ENCODE data around the gene FHAD1. TPM values are rescaled to one million over a fixed set of nuclear protein-coding genes. Genes with fewer than 3 reads are reported as not detected.

Gene FHAD1
- total RNA-seq, 1 donor from 2014 or later = not detected

DNA sequence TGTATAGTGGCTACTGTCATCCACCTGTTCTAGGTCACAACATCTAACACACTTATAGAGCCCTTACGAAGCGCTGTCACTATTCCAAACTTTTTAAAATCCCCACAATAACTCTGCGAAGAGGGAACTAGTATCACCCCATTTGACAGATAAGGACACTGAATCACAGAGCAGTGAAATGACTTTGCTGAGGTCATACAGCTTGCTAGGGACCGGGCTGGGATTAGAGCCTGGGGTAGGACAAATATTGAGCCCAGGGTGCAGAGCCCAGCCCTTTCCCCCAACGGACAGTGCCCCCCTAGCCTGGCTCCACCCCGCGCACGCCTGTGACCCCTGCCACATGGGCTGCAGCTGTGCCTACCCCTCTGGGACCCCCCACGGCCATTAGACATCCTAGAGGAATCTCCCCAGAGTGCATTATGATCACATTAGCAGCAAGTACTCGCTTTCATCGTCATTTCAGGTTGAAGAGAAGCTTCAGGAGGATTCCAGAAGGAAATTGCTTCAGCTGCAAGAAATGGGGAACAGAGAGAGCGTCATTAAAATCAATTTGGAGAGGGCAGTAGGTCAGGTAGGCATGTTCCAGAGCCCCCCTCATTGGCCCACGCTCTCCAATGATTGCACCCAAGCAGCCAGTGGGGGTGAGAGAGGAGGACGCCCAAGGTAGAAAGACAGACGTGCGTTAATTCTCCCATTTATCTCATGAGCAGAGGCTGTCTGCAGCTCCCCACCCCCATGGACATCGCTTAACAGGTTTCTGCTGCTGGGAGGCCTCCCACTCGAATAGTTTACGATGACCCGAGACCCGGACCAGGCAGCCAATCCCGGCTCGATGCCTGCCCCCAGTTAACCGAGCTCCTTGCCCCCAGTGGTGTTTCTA lies 77.2 kb downstream of the FHAD1 start:
- Mint-ChIP-seq H3K4me3 (no peak overlapping the region), H3K27ac (no peak overlapping the region), H3K4me1 (ENCODE audit: low read depth) (peaks cover 7% of the 10 kb centered on the region), H3K9me3 (peaks cover 18% of the 10 kb centered on the region), H3K36me3 (ENCODE audit: low read depth) (no peaks in the 10 kb centered on the region), H3K27me3 (ENCODE audit: insufficient read depth) (peaks cover 32% of the 10 kb centered on the region)
- no peak for DNase-seq (ENCODE audit: low spot score)
- intact Hi-C loops (cut with micrococcal nuclease) = loop anchor here (1.0 to 2.0 kb wide), 4 partner anchors 41 to 177 kb away; partner anchors contain the start of gene EFHD2

DNA sequence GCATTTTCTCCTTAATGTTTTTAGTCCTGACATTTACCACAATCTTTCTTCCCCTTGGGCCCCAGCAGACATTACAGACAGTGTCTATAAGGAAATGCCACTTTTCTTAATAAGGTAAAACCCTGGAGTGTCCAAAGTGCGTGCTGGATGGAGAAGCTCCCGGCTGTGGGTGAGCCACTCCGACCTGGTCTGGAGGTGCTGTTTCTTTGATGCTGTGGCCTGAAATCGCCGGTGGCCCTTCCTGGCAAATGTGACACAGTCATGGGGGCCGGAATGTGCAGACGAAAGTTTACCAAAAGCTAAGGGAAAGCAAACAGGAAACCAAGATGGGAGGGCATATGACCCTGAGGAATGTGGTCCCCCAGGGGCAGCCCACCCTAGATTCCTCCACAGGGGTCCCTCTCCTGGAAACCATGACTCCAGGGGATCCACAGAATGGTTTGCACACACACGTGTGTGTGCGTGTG lies 77.9 kb downstream of the FHAD1 start:
- intact Hi-C loops (cut with micrococcal nuclease) = no loop called here
- Mint-ChIP-seq H3K4me1 (ENCODE audit: low read depth) (peaks cover 12% of the 10 kb centered on the region), H3K27me3 (ENCODE audit: insufficient read depth) (peaks cover 31% of the 10 kb centered on the region), H3K9me3 (peaks cover 16% of the 10 kb centered on the region), H3K4me3 (no peak overlapping the region), H3K27ac (no peak overlapping the region), H3K36me3 (ENCODE audit: low read depth) (peaks cover 2% of the 10 kb centered on the region)
- DNase-seq (ENCODE audit: low spot score) = no peak

DNA sequence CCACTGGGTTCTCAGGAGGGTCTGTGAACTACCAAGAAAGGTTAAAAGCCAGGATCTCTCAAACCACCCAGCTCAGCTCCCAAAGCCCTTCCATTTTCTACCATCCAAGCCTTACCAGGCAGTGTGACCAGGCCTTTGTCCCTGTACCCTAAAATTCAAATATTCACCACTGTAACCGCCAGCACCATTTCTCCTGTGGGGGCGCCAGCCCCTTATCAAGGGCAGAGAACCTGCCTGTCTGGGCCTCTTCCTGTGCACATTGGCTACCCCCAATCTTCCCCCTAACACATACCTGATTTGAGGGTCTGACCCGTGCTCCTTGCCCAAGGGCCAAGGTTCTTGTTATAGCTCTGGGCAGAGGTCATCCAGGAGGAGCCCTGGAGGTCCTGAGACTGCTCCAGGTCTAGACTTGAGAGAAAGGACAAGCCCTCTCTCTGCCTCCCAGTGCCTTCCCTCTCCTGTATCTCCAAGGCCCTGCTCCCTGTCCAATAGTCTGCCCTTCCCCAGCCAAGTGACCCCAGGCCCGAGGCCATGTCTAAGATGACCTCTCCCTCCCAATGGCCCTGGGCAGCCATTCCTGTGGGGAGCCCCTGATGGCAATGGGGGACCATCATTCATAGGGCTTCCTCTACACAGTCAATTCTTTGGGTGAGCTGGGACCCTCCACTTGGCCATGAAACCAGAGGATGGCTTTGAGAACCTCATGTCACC lies 78.5 kb downstream of the FHAD1 start:
- no peak for DNase-seq (ENCODE audit: low spot score)
- intact Hi-C loops (cut with micrococcal nuclease) = no loop called here
- H3K4me3 Mint-ChIP-seq = no peak overlapping the region

DNA sequence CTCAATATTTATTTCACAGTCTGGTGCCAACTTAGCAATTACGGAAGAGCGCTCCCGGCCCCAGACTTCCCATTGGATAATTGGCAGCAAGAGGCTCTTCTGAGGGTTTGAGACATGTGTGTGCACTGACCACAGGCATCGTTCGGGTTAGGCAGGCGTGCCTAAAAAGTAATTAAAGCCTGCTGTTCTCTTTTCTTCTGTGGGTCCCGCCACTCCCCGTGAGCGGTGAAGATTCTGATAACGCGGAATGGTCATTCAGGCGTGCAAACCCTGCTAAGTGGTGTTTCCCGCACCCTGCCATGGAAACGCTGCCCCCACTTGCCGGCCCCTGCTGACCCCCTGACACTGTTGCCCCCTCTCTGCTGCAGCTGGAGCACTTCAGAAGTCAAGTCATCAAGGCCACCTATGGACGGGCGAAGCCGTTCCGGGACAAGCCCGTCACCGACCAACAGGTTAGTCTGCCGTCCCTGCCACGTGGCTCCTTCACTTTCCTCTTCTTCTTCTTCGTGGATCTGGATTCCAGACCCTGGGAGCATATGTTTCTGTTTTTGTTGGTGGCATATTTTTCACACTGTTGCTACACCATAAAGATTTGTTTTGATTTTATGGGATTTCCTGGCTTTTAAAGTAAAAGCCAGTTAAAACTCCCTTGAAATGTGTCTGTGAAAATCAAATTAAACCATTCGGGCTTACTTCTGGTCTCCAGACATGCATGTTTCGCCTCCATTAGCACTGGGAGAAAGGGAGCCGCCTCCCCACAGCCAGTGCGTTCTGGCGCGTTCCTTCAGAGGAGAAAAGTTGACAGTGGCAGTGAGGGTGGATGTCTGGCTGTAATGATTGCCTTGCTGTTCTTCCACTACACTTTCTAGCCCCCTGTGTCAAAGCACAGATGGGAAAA lies 79.9 kb downstream of the FHAD1 start:
- intact Hi-C loops (cut with micrococcal nuclease) = no loop called here
- Mint-ChIP-seq H3K4me1 (ENCODE audit: low read depth) (peaks cover 12% of the 10 kb centered on the region), H3K27ac (no peak overlapping the region), H3K4me3 (no peak overlapping the region), H3K27me3 (ENCODE audit: insufficient read depth) (peaks cover 30% of the 10 kb centered on the region), H3K36me3 (ENCODE audit: low read depth) (peaks cover 2% of the 10 kb centered on the region), H3K9me3 (no peaks in the 10 kb centered on the region)
- no peak for DNase-seq (ENCODE audit: low spot score)

More for the DNA sequence above, 78.5 kb downstream of the FHAD1 start:
- Mint-ChIP-seq H3K9me3 (peaks cover 10% of the 10 kb centered on the region), H3K27ac (no peak overlapping the region), H3K27me3 (ENCODE audit: insufficient read depth) (peaks cover 31% of the 10 kb centered on the region), H3K36me3 (ENCODE audit: low read depth) (peaks cover 2% of the 10 kb centered on the region), H3K4me1 (ENCODE audit: low read depth) (peaks cover 12% of the 10 kb centered on the region)

DNA sequence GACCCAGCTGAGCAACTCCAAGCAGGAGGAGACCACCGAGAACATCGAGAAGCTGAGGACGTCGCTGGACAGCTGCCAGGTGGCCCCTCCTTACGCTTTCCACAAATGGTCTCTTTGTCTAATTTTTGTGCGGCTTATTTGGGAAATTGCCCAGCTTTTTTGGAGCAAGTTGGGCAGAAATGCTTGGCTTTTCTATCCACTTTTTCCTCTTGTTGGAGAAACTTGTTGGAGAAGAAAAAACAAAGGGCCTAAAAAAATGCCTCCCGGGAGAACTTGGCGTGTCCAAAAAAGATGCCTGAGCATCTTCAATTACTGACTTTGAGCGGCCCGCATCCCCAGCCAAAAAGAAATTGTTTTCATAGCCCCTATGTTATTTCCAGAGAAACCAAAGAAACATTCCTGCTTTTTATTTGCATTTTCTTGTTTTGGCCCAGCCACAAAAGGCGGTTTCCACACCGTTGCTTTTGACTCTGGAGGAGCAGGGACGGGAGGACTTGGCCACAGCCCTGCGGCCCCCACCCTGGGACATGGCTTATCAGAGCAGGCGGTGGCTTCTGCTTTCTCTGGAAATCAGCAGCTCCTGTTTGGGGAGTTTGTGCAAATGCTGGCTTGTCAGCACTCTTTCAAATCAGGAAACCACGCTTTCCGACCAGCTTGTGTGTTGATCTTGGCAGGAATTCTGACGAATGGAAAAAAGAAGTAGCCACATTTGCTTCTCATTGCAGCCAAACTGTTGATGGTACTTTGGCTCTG lies 81.5 kb downstream of the FHAD1 start:
- no peak overlapping the region for H3K4me3 Mint-ChIP-seq
- DNase-seq (ENCODE audit: low spot score) = no peak
- H3K4me1 Mint-ChIP-seq (ENCODE audit: low read depth) = peaks cover 10% of the 10 kb centered on the region
- H3K27ac Mint-ChIP-seq = no peak overlapping the region
- intact Hi-C loops (cut with micrococcal nuclease) = loop anchor here (1.0 kb wide), 1 partner anchor 19 kb away; no protein-coding TSS in a partner anchor
- peaks cover 2% of the 10 kb centered on the region for H3K36me3 Mint-ChIP-seq (ENCODE audit: low read depth)
- H3K9me3 Mint-ChIP-seq = no peaks in the 10 kb centered on the region
- peaks cover 36% of the 10 kb centered on the region for H3K27me3 Mint-ChIP-seq (ENCODE audit: insufficient read depth)

DNA sequence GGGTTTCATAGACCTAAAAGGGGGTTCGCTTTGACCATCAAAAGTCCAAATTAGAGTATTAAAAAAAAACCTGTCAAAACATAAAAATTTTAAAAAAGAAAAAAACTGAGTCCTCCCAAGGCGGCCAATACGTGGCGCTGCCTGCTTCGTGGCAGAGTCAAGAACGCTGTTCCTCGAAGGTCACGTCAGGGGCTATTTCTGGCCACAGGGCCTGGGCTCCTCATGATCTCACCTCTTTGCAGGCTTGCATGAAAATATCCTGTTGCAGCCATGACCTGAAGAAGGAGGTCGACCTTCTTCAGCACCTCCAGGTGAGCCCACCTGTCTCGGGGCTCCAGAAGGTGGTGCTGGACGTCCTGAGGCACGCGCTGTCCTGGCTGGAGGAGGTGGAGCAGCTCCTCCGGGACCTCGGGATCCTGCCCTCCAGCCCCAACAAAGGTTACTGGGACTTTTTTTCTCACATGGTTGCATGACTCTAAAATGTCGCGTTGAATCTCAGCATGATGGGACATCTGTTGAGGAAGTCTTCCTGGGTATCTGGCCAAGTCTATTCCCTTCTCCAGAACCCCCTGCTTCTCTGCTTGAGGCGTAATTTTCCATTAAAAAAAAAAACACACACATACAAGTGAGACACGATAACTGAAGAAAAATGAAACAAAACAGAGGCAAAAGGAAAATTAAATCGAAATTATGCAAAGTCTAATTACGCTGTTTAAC lies 82.2 kb downstream of the FHAD1 start:
- DNase-seq (ENCODE audit: low spot score) = no peak
- intact Hi-C loops (cut with micrococcal nuclease) = loop anchor here (1.0 kb wide), 1 partner anchor 18 kb away; no protein-coding TSS in a partner anchor

DNA sequence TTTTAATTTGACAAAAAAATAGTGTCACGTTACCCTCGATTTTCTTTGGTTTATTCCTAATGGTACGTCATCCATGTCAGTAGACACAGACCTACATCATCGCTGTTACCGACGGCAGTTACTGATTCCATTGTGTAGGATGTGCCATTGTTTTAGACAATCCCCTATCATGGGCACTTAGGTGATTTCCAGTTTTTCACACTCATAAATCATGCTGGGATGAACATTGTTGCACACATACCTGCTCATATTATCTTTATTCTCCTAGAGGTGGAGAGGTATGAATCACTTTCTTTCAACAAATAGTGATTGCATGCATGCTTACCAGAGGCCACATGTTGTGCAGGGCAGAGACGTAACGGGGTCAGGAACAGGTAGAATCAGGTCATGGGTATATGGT lies 83.0 kb downstream of the FHAD1 start:
- H3K27me3 Mint-ChIP-seq (ENCODE audit: insufficient read depth) = peaks cover 40% of the 10 kb centered on the region
- peaks cover 2% of the 10 kb centered on the region for H3K36me3 Mint-ChIP-seq (ENCODE audit: low read depth)
- H3K9me3 Mint-ChIP-seq = no peaks in the 10 kb centered on the region
- H3K27ac Mint-ChIP-seq = no peak overlapping the region
- H3K4me1 Mint-ChIP-seq (ENCODE audit: low read depth) = peaks cover 6% of the 10 kb centered on the region
- no peak for DNase-seq (ENCODE audit: low spot score)
- intact Hi-C loops (cut with micrococcal nuclease) = no loop called here
- no peak overlapping the region for H3K4me3 Mint-ChIP-seq

More for the DNA sequence above, 82.2 kb downstream of the FHAD1 start:
- Mint-ChIP-seq H3K27me3 (ENCODE audit: insufficient read depth) (peaks cover 42% of the 10 kb centered on the region), H3K4me3 (no peak overlapping the region), H3K9me3 (no peaks in the 10 kb centered on the region), H3K27ac (no peak overlapping the region), H3K36me3 (ENCODE audit: low read depth) (peaks cover 2% of the 10 kb centered on the region), H3K4me1 (ENCODE audit: low read depth) (peaks cover 6% of the 10 kb centered on the region)

DNA sequence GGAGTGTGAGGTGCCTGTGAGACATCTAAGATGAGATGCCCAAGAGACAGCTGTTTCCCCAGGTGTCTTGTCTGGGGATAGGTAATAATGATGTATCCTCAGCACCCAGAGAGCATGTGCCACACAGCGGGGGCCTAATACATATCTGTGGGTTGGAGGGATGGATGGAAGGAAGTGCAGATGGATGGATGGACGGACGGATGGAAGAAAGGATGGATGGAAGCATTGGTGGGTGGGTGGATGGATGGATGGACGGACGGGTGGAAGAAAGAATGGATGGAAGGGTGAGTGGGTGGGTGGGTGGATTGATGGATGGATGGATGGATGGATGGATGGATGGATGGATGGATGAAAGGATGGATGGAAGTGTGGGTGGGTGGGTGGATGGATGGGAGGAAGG lies 84.2 kb downstream of the FHAD1 start:
- Mint-ChIP-seq H3K27me3 (ENCODE audit: insufficient read depth) (peaks cover 49% of the 10 kb centered on the region), H3K4me3 (no peak overlapping the region), H3K9me3 (no peaks in the 10 kb centered on the region), H3K27ac (no peak overlapping the region), H3K36me3 (ENCODE audit: low read depth) (peaks cover 2% of the 10 kb centered on the region), H3K4me1 (ENCODE audit: low read depth) (peaks cover 6% of the 10 kb centered on the region)
- DNase-seq (ENCODE audit: low spot score) = no peak
- intact Hi-C loops (cut with micrococcal nuclease) = no loop called here

DNA sequence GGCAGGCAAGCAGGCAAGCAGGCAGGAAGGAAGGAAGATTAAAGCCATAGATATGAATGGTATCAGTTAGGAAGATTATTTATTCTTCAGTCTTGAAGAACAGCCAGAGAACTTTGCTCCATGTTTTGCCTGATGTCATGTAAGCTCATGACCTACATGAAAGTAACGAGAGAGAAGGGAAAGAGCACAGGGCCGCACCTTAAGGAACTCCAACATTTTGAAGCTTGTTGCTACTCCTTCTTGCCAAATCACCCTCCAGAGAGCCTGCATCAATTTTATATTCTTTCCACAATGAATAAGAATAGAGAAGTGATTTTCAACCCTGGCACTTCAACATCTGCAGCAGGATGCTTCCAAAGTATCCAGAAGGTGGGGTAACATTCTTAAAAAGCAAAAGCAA lies 84.7 kb downstream of the FHAD1 start:
- intact Hi-C loops (cut with micrococcal nuclease) = no loop called here
- H3K36me3 Mint-ChIP-seq (ENCODE audit: low read depth) = peaks cover 2% of the 10 kb centered on the region

DNA sequence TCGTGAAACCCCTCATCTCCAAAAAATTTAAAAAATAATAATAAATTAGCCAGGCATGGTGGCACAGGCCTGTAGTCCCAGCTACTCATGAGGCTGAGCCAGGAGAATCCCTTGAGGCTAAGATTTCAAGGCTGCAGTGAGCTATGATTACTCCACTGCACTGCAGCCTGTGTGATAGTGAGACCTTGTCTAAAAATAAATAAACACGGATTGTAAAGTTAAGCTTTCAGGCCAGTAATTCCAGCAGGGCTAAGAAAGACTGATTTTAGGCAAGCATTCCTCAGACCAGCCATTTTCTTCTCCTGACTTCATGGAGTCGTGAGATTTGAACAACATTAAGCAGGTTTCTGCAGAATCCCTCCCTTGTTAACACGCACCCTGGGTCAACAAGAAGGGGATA lies 85.5 kb downstream of the FHAD1 start:
- intact Hi-C loops (cut with micrococcal nuclease) = no loop called here
- Mint-ChIP-seq H3K4me1 (ENCODE audit: low read depth) (peaks cover 6% of the 10 kb centered on the region), H3K27ac (no peak overlapping the region)

More for the DNA sequence above, 84.7 kb downstream of the FHAD1 start:
- Mint-ChIP-seq H3K27ac (no peak overlapping the region), H3K4me1 (ENCODE audit: low read depth) (peaks cover 6% of the 10 kb centered on the region), H3K27me3 (ENCODE audit: insufficient read depth) (peaks cover 50% of the 10 kb centered on the region), H3K9me3 (no peaks in the 10 kb centered on the region), H3K4me3 (no peak overlapping the region)
- no peak for DNase-seq (ENCODE audit: low spot score)

DNA sequence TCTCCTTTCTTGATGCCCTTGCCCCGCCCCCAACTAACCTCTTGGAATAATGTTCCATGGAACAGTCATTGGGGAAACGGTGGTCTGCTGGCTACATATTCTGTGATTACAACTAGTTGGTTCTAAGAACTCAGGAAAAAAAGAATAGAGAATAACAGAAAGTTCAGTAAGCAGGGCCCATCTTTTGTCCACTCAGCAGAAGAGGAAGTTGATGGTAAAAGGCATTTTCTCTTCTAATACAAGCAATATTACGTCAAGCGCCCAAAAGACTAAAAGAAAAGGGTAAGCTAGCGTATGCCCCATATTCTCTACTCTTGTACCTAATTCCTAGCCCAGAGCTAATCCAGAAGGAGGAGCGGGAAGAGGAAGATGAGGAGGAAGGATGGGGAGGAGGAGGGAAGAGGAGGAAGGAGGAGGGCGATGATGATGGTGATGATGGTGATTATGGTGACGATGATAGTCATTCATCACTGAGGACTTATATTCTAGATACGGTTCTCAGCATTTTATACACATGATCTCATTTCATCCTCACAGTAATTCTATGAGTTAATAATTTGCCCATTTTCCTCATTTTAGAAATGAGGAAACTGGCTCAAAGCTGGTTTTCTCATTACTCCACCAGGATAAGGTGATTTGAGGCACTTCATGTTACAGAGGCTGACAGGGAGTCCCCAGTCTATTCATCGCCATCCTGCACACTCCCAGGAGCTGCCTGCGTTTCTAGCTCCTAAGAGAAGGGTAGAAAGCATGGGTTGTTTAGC lies 86.1 kb downstream of the FHAD1 start:
- no peak for DNase-seq (ENCODE audit: low spot score)
- H3K27ac Mint-ChIP-seq = no peak overlapping the region
- peaks cover 6% of the 10 kb centered on the region for H3K4me1 Mint-ChIP-seq (ENCODE audit: low read depth)
- no peaks in the 10 kb centered on the region for H3K9me3 Mint-ChIP-seq
- peaks cover 2% of the 10 kb centered on the region for H3K36me3 Mint-ChIP-seq (ENCODE audit: low read depth)
- H3K4me3 Mint-ChIP-seq = no peak overlapping the region
- peaks cover 43% of the 10 kb centered on the region for H3K27me3 Mint-ChIP-seq (ENCODE audit: insufficient read depth)
- intact Hi-C loops (cut with micrococcal nuclease) = no loop called here

More for the DNA sequence above, 85.5 kb downstream of the FHAD1 start:
- DNase-seq (ENCODE audit: low spot score) = no peak
- Mint-ChIP-seq H3K27me3 (ENCODE audit: insufficient read depth) (peaks cover 44% of the 10 kb centered on the region), H3K4me3 (no peak overlapping the region), H3K9me3 (no peaks in the 10 kb centered on the region), H3K36me3 (ENCODE audit: low read depth) (peaks cover 2% of the 10 kb centered on the region)

Data from activated T-helper 1 cell treated with anti-CD3 and anti-CD28 coated beads, Interleukin-12 subunit alpha, Interleukin-12 subunit beta, Interleukin-2, Interleukin-4 antibody, amounts not matched to agents 30 ng/mL and 10 ng/mL and 1 ng/mL, durations not matched to agents 14 hours and 24 hours and 36 hours (primary cell).